ENCODE results near the gene ANKRD42. TPM values are rescaled to one million over a fixed set of nuclear protein-coding genes. Genes with fewer than 3 reads are reported as not detected.

Gene ANKRD42
- total and polyA plus RNA-seq, 2 experiments from 2014 or later: 5.3 to 5.7 TPM

- Mint-ChIP-seq H3K4me3 (no peak overlapping the region), H3K4me1 (no peaks in the 10 kb centered on the region; the same call in 2 of the 3 replicates), H3K9me3 (no peaks in the 10 kb centered on the region), H3K27me3 (ENCODE audit: insufficient read depth, low read depth, poor library complexity) (no peaks in the 10 kb centered on the region), H3K36me3 (ENCODE audit: low read depth) (no peaks in the 10 kb centered on the region), H3K27ac (no peak overlapping the region)
- Histone ChIP-seq H4K20me1 (replicated peaks; ENCODE audit: insufficient read depth) (no peaks in the 10 kb centered on the region), H3K9me2 (ENCODE audit: insufficient read depth) (no peaks in the 10 kb centered on the region), H3K4me2 (no peak overlapping the region), H3K79me2 (replicated peaks; ENCODE audit: insufficient read depth) (no peaks in the 10 kb centered on the region), H3K4me3 (no peak overlapping the region), H2AFZ (no peak overlapping the region), H3K27ac (ENCODE audit: low read depth) (no peak overlapping the region), H3K27me3 (ENCODE audit: insufficient read depth) (no peaks in the 10 kb centered on the region), H3F3A (replicated peaks; ENCODE audit: low read depth) (no peaks in the 10 kb centered on the region), H3K36me3 (ENCODE audit: insufficient read depth) (no peaks in the 10 kb centered on the region), H3K4me1 (ENCODE audit: insufficient read depth) (no peaks in the 10 kb centered on the region)
- no peak for DNase-seq (ENCODE audit: low spot score)
- no peak for TF ChIP-seq POLR2AphosphoS5 (IDR thresholded peaks at IDR 0.05; ENCODE audit: low read depth)
- TF ChIP-seq ZNF331 (CRISPR knock-in tag; IDR thresholded peaks at IDR 0.05; ENCODE audit: low read depth): no peak
- TF ChIP-seq, protein P1, sequence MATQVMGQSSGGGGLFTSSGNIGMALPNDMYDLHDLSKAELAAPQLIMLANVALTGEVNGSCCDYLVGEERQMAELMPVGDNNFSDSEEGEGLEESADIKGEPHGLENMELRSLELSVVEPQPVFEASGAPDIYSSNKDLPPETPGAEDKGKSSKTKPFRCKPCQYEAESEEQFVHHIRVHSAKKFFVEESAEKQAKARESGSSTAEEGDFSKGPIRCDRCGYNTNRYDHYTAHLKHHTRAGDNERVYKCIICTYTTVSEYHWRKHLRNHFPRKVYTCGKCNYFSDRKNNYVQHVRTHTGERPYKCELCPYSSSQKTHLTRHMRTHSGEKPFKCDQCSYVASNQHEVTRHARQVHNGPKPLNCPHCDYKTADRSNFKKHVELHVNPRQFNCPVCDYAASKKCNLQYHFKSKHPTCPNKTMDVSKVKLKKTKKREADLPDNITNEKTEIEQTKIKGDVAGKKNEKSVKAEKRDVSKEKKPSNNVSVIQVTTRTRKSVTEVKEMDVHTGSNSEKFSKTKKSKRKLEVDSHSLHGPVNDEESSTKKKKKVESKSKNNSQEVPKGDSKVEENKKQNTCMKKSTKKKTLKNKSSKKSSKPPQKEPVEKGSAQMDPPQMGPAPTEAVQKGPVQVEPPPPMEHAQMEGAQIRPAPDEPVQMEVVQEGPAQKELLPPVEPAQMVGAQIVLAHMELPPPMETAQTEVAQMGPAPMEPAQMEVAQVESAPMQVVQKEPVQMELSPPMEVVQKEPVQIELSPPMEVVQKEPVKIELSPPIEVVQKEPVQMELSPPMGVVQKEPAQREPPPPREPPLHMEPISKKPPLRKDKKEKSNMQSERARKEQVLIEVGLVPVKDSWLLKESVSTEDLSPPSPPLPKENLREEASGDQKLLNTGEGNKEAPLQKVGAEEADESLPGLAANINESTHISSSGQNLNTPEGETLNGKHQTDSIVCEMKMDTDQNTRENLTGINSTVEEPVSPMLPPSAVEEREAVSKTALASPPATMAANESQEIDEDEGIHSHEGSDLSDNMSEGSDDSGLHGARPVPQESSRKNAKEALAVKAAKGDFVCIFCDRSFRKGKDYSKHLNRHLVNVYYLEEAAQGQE (IDR thresholded peaks at IDR 0.05; ENCODE audit: unreplicated experiment): no peak
- no peak for TF ChIP-seq EZH2 (IDR thresholded peaks at IDR 0.05; ENCODE audit: low read depth, unreplicated experiment)
- TF ChIP-seq STAT1 (IDR thresholded peaks at IDR 0.05; ENCODE audit: unreplicated experiment): no peak
- ATAC-seq: no peak
Observed at GRCh38 chr11:83150450-83150849, 43.1 kb upstream of the ANKRD42 start.

DNA sequence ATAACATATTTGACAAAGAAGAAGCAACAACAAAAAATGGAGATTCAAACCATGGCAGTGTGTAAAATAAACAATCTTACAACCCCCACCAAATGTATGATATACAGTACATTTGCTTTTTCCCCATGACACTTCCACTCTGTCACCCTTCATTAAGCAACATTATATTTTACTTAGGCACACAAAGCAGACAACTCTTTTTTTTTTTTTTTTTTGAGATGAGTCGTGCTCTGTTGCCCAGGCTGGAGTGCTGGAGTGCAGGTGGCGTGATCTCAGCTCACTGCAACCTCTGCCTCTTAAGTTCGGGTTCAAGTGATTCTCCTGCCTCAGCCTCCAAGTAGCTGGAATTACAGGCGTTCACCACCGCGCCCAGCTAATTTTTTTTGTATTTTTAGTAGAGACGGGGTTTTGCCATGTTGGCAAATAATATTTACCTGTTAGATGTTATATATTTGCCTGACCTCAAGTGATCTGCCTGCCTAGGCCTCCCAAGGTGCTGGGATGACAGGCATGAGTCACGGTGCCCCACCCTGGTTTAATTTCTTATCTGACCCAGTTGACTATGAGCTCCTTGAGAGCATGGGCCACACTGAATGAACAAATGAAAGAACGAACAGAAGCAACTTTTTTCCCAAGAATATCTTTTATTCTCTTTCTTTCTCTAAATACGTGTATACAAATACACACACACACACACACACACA is 42.1 kb upstream of the ANKRD42 start:
- Histone ChIP-seq H3K9me2 (ENCODE audit: insufficient read depth) (no peaks in the 10 kb centered on the region), H4K20me1 (replicated peaks; ENCODE audit: insufficient read depth) (no peaks in the 10 kb centered on the region), H3K36me3 (ENCODE audit: insufficient read depth) (no peaks in the 10 kb centered on the region), H3K79me2 (replicated peaks; ENCODE audit: insufficient read depth) (no peaks in the 10 kb centered on the region), H3K4me2 (no peak overlapping the region), H3F3A (replicated peaks; ENCODE audit: low read depth) (no peaks in the 10 kb centered on the region), H2AFZ (no peak overlapping the region), H3K27me3 (ENCODE audit: insufficient read depth) (no peaks in the 10 kb centered on the region), H3K27ac (ENCODE audit: low read depth) (no peak overlapping the region), H3K4me3 (no peak overlapping the region), H3K4me1 (ENCODE audit: insufficient read depth) (no peaks in the 10 kb centered on the region)
- ATAC-seq (no peak), DNase-seq (ENCODE audit: low spot score) (no peak)
- Mint-ChIP-seq H3K9me3 (no peaks in the 10 kb centered on the region), H3K27ac (no peak overlapping the region), H3K36me3 (ENCODE audit: low read depth) (no peaks in the 10 kb centered on the region), H3K4me1 (no peaks in the 10 kb centered on the region; the same call in 2 of the 3 replicates), H3K4me3 (no peak overlapping the region), H3K27me3 (ENCODE audit: insufficient read depth, low read depth, poor library complexity) (no peaks in the 10 kb centered on the region)
- TF ChIP-seq CREB1 (CRISPR knock-in tag; IDR thresholded peaks at IDR 0.05; ENCODE audit: low read depth) (no peak), ZNF462 (CRISPR knock-in tag; IDR thresholded peaks at IDR 0.05) (no peak), STAT1 (IDR thresholded peaks at IDR 0.05; ENCODE audit: unreplicated experiment) (no peak), JUNB (IDR thresholded peaks at IDR 0.05; ENCODE audit: unreplicated experiment) (no peak), EZH2 (IDR thresholded peaks at IDR 0.05; ENCODE audit: low read depth, unreplicated experiment) (no peak), NANOG (IDR thresholded peaks at IDR 0.05; ENCODE audit: borderline replicate concordance) (no peak)
- TF ChIP-seq, protein P2, sequence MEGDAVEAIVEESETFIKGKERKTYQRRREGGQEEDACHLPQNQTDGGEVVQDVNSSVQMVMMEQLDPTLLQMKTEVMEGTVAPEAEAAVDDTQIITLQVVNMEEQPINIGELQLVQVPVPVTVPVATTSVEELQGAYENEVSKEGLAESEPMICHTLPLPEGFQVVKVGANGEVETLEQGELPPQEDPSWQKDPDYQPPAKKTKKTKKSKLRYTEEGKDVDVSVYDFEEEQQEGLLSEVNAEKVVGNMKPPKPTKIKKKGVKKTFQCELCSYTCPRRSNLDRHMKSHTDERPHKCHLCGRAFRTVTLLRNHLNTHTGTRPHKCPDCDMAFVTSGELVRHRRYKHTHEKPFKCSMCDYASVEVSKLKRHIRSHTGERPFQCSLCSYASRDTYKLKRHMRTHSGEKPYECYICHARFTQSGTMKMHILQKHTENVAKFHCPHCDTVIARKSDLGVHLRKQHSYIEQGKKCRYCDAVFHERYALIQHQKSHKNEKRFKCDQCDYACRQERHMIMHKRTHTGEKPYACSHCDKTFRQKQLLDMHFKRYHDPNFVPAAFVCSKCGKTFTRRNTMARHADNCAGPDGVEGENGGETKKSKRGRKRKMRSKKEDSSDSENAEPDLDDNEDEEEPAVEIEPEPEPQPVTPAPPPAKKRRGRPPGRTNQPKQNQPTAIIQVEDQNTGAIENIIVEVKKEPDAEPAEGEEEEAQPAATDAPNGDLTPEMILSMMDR (conservative IDR thresholded peaks at IDR 0.05; ENCODE audit: low read depth in 2 of 2): no peak

All from GM23338 (cell line).